Measurements from ENCODE around the gene MT1M.

DNA sequence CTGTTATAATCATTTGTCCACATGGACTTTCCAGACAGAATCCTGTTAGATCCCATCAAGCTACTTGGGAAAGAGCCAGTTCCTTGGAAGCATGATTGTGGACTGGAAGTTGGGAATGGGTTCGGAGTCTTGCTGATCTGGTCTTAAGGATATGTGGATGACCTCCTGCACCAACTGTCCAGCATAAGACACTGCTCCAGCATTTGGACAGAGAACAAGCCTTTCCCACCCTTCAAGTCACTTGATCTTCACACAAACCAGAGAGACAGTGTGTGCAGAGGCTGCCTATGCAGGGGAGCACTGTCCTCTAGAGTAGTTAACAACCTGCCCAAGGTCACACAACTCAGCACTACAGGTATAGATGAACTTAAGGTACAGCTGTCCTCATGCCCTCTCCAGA lies 13.4 kb downstream of the MT1M start:
- no peak for TF ChIP-seq CTCF (IDR thresholded peaks at IDR 0.05; ENCODE audit: insufficient read depth, low read length)
- TF ChIP-seq, protein P1, sequence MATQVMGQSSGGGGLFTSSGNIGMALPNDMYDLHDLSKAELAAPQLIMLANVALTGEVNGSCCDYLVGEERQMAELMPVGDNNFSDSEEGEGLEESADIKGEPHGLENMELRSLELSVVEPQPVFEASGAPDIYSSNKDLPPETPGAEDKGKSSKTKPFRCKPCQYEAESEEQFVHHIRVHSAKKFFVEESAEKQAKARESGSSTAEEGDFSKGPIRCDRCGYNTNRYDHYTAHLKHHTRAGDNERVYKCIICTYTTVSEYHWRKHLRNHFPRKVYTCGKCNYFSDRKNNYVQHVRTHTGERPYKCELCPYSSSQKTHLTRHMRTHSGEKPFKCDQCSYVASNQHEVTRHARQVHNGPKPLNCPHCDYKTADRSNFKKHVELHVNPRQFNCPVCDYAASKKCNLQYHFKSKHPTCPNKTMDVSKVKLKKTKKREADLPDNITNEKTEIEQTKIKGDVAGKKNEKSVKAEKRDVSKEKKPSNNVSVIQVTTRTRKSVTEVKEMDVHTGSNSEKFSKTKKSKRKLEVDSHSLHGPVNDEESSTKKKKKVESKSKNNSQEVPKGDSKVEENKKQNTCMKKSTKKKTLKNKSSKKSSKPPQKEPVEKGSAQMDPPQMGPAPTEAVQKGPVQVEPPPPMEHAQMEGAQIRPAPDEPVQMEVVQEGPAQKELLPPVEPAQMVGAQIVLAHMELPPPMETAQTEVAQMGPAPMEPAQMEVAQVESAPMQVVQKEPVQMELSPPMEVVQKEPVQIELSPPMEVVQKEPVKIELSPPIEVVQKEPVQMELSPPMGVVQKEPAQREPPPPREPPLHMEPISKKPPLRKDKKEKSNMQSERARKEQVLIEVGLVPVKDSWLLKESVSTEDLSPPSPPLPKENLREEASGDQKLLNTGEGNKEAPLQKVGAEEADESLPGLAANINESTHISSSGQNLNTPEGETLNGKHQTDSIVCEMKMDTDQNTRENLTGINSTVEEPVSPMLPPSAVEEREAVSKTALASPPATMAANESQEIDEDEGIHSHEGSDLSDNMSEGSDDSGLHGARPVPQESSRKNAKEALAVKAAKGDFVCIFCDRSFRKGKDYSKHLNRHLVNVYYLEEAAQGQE (IDR thresholded peaks at IDR 0.05; ENCODE audit: insufficient replicate concordance, low read depth) = peak; percentile 74

Measured in HL-60 (cell line).